ENCODE results near the gene MDGA2.

- TF ChIP-seq POLR2AphosphoS5 (IDR thresholded peaks at IDR 0.05; ENCODE audit: borderline replicate concordance, low read depth, low read length) = no peak
- no peak for TF ChIP-seq EZH2 (IDR thresholded peaks at IDR 0.05)
- TF ChIP-seq FOXP2 (optimal IDR thresholded peaks at IDR 0.05; ENCODE audit: control extremely low read depth, extremely low read length, insufficient read depth) = no peak
Observed at GRCh38 chr14:47284283-47284682, 391.1 kb downstream of the MDGA2 start.
